Endothelial cell of umbilical vein (primary cell): ENCODE data around the gene KLRF2. TPM values are rescaled to one million over a fixed set of nuclear protein-coding genes. Genes with fewer than 3 reads are reported as not detected.

ENCODE experiments used
- BruUV-seq: library from RNA; stranded (reverse); fragments of 400-500 nt; replicated peaks from 2 replicates; lab custom pipeline; 2021; lab: Mats Ljungman, UMichigan
- CTCF ChIA-PET: fragments of 300-600, 350-600 bp; sonication (Branson Sonifier 250); formaldehyde crosslinking; loops from one replicate; lab custom pipeline; 2021; ENCODE audit warnings: antibody characterized with exemption, inconsistent platforms; lab: Charles Lee
- POLR2A ChIA-PET: fragments of 300-600, 350-600 bp; sonication (Branson Sonifier 250); formaldehyde crosslinking; loops from one replicate; lab custom pipeline; 2021; ENCODE audit warnings: antibody characterized with exemption, inconsistent platforms; lab: Charles Lee
- DNase-seq: peaks from one replicate; pipeline ENCODE4 v3.0.0-alpha.2; 2011; ENCODE audit warnings: low read depth, low spot score
- FAIRE-seq: peaks from 2 replicates; lab custom pipeline; 2011; peaks lifted over from hg19 to GRCh38; lab: Jason Lieb, UNC
- H2AFZ ChIP-seq: 2 replicates; pipeline ENCODE4 v1.6.0; 2012; ENCODE audit warnings: low read depth, low read length, control low read depth, inconsistent platforms
- H3K27ac ChIP-seq: 2 replicates; pipeline ENCODE4 v1.5.1; 2011; ENCODE audit warnings: low read depth, mild to moderate bottlenecking, control low read depth, low read length, moderate library complexity; ENCODE audit not compliant: insufficient read depth
- H3K27me3 ChIP-seq, 2 experiments: 2 replicates each; pipeline versions ENCODE4 v1.6.0 to v1.6.1; 2011; ENCODE audit warnings: low read length in 2 of 2, mixed read lengths in 1 of 2; ENCODE audit not compliant: control insufficient read depth in 2 of 2, insufficient read depth in 2 of 2
- H3K36me3 ChIP-seq, 2 experiments: 2 replicates in 1 of 2; 3 replicates in 1 of 2; pipeline ENCODE4 v1.5.1; 2011; ENCODE audit warnings: low read length in 2 of 2, mild to moderate bottlenecking in 1 of 2, moderate library complexity in 1 of 2; ENCODE audit not compliant: control insufficient read depth in 2 of 2, insufficient read depth in 2 of 2; ENCODE audit errors: extremely low read depth in 1 of 2
- H3K4me1 ChIP-seq: 3 replicates; pipeline ENCODE4 v1.5.1; 2011; ENCODE audit warnings: mild to moderate bottlenecking, low read length; ENCODE audit not compliant: control insufficient read depth, insufficient read depth; ENCODE audit errors: extremely low read depth
- H3K4me2 ChIP-seq: 2 replicates; pipeline ENCODE4 v1.6.1; 2011; ENCODE audit warnings: low read length, control low read depth, mixed read lengths; ENCODE audit not compliant: insufficient read depth
- H3K4me3 ChIP-seq, 3 experiments: fragments of 200-600 bp in 1 of 3; sonication (generic), shearing (Covaris generic) in 1 of 3; replicated peaks in 1 of 3; 2 replicates each; pipeline ENCODE4 v1.5.1; 2011 to 2016; ENCODE audit warnings: control low read depth in 3 of 3, low read length in 3 of 3, mild to moderate bottlenecking in 2 of 3, inconsistent platforms in 1 of 3, low read depth in 1 of 3, moderate library complexity in 1 of 3; ENCODE audit not compliant: insufficient read depth in 1 of 3
- H3K79me2 ChIP-seq: 2 replicates; pipeline ENCODE4 v1.6.0; 2012; ENCODE audit warnings: low read length, inconsistent platforms; ENCODE audit not compliant: control insufficient read depth, insufficient read depth
- H3K9ac ChIP-seq: replicated peaks from 2 replicates; pipeline ENCODE3; 2011; ENCODE audit warnings: low read length, control low read depth; ENCODE audit not compliant: insufficient read depth; ENCODE audit errors: extremely low read depth
- H3K9me1 ChIP-seq: replicated peaks from 3 replicates; pipeline ENCODE4 v1.6.0; 2011; ENCODE audit warnings: mild to moderate bottlenecking, low read length; ENCODE audit not compliant: control insufficient read depth, insufficient read depth; ENCODE audit errors: extremely low read depth
- H3K9me3 ChIP-seq: replicated peaks from 2 replicates; pipeline ENCODE4 v1.5.1; 2012; ENCODE audit warnings: low read length, inconsistent platforms; ENCODE audit not compliant: control insufficient read depth, insufficient read depth
- H4K20me1 ChIP-seq: replicated peaks from 2 replicates; pipeline ENCODE3; 2011; ENCODE audit warnings: mild to moderate bottlenecking, low read length; ENCODE audit not compliant: control insufficient read depth, insufficient read depth; ENCODE audit errors: extremely low read depth
- CTCF ChIP-seq, 2 donors: IDR thresholded peaks; 1 replicate in 1 of 2; 2 replicates in 1 of 2; pipeline ENCODE4 v1.5.1; 2011; ENCODE audit warnings: low read length in 2 of 2, mild to moderate bottlenecking in 2 of 2, moderate library complexity in 2 of 2, control low read depth in 1 of 2, inconsistent platforms in 1 of 2, low read depth in 1 of 2; ENCODE audit not compliant: insufficient read depth in 1 of 2; ENCODE audit errors: extremely low read depth in 1 of 2
- EZH2 ChIP-seq: IDR thresholded peaks from 2 replicates; pipeline ENCODE4 v1.6.1; 2012; ENCODE audit warnings: borderline replicate concordance, low read depth, mild to moderate bottlenecking, moderate library complexity, low read length, inconsistent platforms; ENCODE audit not compliant: severe bottlenecking
- FOS ChIP-seq: IDR thresholded peaks from 2 replicates; pipeline ENCODE4 v1.6.1; 2011; ENCODE audit warnings: mild to moderate bottlenecking, low read length, moderate library complexity, borderline replicate concordance; ENCODE audit not compliant: insufficient read depth
- GATA2 ChIP-seq: IDR thresholded peaks from 2 replicates; pipeline ENCODE4 v1.7.0; 2011; ENCODE audit warnings: low read depth, mild to moderate bottlenecking, moderate library complexity, mixed read lengths, low read length; ENCODE audit not compliant: insufficient read length, insufficient read depth
- JUN ChIP-seq: IDR thresholded peaks from 2 replicates; pipeline ENCODE4 v1.6.1; 2011; ENCODE audit warnings: borderline replicate concordance, low read depth; ENCODE audit not compliant: insufficient read length, insufficient read depth
- MAX ChIP-seq: IDR thresholded peaks from 2 replicates; pipeline ENCODE4 v1.6.1; 2011; ENCODE audit not compliant: insufficient read depth, insufficient read length
- MYC ChIP-seq: IDR thresholded peaks from one replicate; pipeline ENCODE4 v1.6.1; 2011; ENCODE audit warnings: mild to moderate bottlenecking, low read depth, low read length
- POLR2A ChIP-seq: IDR thresholded peaks from 2 replicates; pipeline ENCODE4 v1.6.1; 2012; ENCODE audit warnings: low read depth, mild to moderate bottlenecking, control low read depth, low read length
- POLR2AphosphoS5 ChIP-seq: IDR thresholded peaks from 2 replicates; pipeline ENCODE4 v1.6.1; 2012; ENCODE audit warnings: low read depth, mild to moderate bottlenecking, control low read depth, low read length, moderate library complexity; ENCODE audit not compliant: insufficient read depth
- dilution Hi-C: fragments of 300-500 bp; cut with MboI; formaldehyde crosslinking; loops from one replicate; pipeline ENCODE4 v1.15.0; 2019; ENCODE audit warnings: low sequenced_read_pairs; ENCODE audit not compliant: extremely low pct_ligation_motif_present
- intact Hi-C: fragments of 100-400 bp; cut with micrococcal nuclease; formaldehyde crosslinking; loops from one replicate; pipeline ENCODE4 v1.10.0; 2022
- polyA plus RNA-seq, 4 experiments: library from polyadenylated mRNA; depleted of rRNA in 3 of 4; stranded (reverse) in 3 of 4; unstranded in 1 of 4; fragments of >200 nt; gene quantifications; 2 replicates each; pipeline versions ENCODE4 v1.2.1 to v1.2.3, GENCODE V29; 2011 to 2012; ENCODE audit warnings: missing spikeins in 1 of 4
- total RNA-seq: library from RNA; stranded (reverse); gene quantifications from 2 replicates; pipeline ENCODE4 v1.2.3, GENCODE V29; 2021

KLRF2 gene
- total and polyA plus RNA-seq, 2 donors (not counting 3 experiments of a cell fraction or from before 2014, with no cell fraction given), result not detected

DNA sequence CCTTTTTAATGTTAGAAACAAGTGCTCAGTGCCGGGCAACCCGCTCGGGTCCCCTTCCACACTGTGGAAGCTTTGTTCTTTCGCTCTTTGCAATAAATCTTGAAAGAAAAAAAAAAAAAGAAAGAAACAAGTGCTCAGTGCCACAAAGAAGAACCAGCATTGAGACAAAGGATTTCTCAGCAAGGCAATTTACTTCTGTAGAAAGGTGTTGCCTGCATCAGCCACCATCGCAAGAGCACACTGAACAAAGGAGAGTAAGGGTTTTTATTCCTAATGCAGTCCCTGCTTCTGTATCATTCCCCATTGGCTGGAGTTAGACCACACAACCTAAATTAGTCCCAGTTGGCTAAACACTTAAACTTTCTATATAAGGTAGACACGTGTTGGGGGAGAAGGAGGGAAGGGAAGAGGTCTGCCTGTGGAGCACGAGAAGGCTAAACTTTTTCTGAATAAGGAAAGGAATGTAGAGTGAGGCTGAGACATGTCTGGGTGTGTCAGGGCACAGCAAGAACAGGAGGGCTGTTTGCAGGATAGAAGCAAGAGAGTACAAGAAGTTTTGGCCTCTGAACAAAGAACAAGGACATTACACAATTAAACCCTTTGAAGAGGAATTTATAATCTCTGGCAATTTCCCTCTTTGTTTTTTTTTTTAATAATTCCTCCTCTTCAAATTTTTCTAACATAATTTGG is 21.4 kb downstream of the KLRF2 start:
- CTCF ChIA-PET, result no interaction called here
- Histone ChIP-seq H3K27me3 (peaks cover 5 to 13% of the 10 kb centered on the region in 2 experiments), H3K4me2 (no peak overlapping the region), H3K79me2 (no peaks in the 10 kb centered on the region), H3K9me1 (no peaks in the 10 kb centered on the region), H3K27ac (no peak overlapping the region), H3K9ac (no peak overlapping the region), H3K9me3 (no peaks in the 10 kb centered on the region), H2AFZ (no peak overlapping the region), H3K4me1 (no peaks in the 10 kb centered on the region), H3K36me3 (no peaks in the 10 kb centered on the region), H3K4me3 (no peak overlapping the region), H4K20me1 (no peaks in the 10 kb centered on the region)
- POLR2A ChIA-PET, result no interaction called here
- TF ChIP-seq GATA2 (no peak), POLR2A (no peak), MYC (no peak), EZH2 (no peak), FOS (no peak), POLR2AphosphoS5 (no peak), CTCF (IDR thresholded peaks at IDR 0.05; ENCODE audit: extremely low read depth in 1 of 2, insufficient read depth in 1 of 2, low read depth in 1 of 2, low read length in 2 of 2) (no peak), JUN (no peak), MAX (no peak)
- dilution Hi-C loops, result no loop called here
- no peak for FAIRE-seq
- intact Hi-C loops, result no loop called here
- DNase-seq, result no peak
- no TSS peak for BruUV-seq
